Measurements from ENCODE around the gene PLEKHG7.
"Not testable (repeated sequence)": the region's sequence is repeated elsewhere in the genome, so short reads cannot be mapped to it uniquely, and the experiment has no call there.

The PLEKHG7 gene

DNA sequence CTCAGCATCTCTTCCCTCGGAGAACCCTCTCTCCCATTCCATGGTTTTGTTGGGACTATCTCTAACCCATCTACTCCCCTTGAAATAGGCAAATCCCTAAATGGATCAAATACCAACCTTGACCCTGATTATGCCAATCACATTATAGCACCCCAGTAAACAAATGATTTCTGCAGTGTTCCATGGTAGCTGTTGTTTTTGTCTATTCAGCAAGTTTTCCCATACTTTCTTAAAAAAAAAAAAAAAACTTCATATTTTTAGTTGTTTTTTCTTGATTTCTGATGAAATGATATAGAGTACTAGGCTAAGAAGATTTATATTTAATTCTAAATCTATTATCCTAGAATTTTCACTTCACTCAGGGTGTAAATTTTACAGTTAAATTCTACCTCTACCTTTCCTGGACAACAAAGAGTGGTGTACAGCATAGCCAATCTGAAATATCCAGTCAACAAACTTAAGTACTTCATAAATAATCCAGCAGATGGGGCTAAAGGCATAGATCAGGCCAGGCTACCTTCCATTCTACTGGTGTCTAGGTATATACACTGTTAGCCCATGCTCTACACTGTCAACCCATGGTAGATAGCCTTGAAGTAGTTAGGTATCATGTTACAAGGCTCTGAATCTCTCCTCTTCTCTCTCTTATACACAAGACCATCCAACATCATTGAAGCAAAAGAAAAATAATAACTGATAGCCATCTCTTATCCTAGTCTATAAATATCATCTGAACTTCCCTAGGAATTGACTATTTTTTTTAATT, 82.2 kb downstream of the PLEKHG7 start:
- Histone ChIP-seq H3K79me2 (ENCODE audit: insufficient read depth, low read length) (no peaks in the 10 kb centered on the region), H2AFZ (ENCODE audit: low read depth, low read length) (no peak overlapping the region), H4K20me1 (ENCODE audit: insufficient read depth, low read length) (no peaks in the 10 kb centered on the region), H3K27ac (ENCODE audit: low read length) (no peak overlapping the region), H3K4me3 (ENCODE audit: low read depth in 1 of 2, low read length in 2 of 2) (no peak overlapping the region), H3K4me2 (ENCODE audit: insufficient read depth, low read length) (no peak overlapping the region), H3K36me3 (ENCODE audit: insufficient read depth, low read length) (peaks cover 49% of the 10 kb centered on the region), H3K9ac (ENCODE audit: low read depth, low read length) (no peak overlapping the region), H3K27me3 (ENCODE audit: insufficient read depth, low read length, poor library complexity) (no peaks in the 10 kb centered on the region), H3K4me1 (ENCODE audit: insufficient read depth, low read length) (no peaks in the 10 kb centered on the region), H3K9me3 (ENCODE audit: insufficient read depth, low read length, severe bottlenecking) (no peaks in the 10 kb centered on the region)
- peak; percentile 38 for DNase-seq
- TF ChIP-seq EZH2 (IDR thresholded peaks at IDR 0.05; ENCODE audit: borderline replicate concordance, low read depth, low read length, severe bottlenecking) = no peak
- TF ChIP-seq, protein P1, sequence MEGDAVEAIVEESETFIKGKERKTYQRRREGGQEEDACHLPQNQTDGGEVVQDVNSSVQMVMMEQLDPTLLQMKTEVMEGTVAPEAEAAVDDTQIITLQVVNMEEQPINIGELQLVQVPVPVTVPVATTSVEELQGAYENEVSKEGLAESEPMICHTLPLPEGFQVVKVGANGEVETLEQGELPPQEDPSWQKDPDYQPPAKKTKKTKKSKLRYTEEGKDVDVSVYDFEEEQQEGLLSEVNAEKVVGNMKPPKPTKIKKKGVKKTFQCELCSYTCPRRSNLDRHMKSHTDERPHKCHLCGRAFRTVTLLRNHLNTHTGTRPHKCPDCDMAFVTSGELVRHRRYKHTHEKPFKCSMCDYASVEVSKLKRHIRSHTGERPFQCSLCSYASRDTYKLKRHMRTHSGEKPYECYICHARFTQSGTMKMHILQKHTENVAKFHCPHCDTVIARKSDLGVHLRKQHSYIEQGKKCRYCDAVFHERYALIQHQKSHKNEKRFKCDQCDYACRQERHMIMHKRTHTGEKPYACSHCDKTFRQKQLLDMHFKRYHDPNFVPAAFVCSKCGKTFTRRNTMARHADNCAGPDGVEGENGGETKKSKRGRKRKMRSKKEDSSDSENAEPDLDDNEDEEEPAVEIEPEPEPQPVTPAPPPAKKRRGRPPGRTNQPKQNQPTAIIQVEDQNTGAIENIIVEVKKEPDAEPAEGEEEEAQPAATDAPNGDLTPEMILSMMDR (IDR thresholded peaks at IDR 0.05; ENCODE audit: borderline replicate concordance, extremely low read depth, low read length, poor library complexity, severe bottlenecking) = peak; percentile 75
- peak; percentile 98 for ATAC-seq (ENCODE audit: insufficient read depth, low read depth)

DNA sequence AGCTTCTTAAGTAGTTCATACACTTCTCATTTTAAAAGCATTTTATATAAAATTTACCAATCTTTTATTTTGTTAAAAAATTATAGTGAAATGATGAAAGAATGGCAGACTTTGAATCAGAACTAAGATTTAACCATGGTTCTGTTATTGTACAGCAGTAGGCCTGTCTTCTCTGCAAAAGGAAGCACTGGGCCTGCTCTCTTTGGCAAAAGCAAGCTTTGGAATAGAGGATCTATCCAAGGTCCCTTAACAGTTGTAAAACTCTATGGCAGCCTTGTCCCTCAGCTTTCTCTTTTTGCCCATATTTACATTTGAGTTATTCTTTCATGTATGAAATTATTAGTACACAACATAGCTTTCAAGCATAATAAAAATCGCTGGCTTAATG, 82.8 kb downstream of the PLEKHG7 start:
- H3K27me3 ChIP-seq (ENCODE audit: insufficient read depth, low read length, poor library complexity) = no peaks in the 10 kb centered on the region
- peaks cover 43% of the 10 kb centered on the region for H3K36me3 ChIP-seq (ENCODE audit: insufficient read depth, low read length)
- H3K27ac ChIP-seq (ENCODE audit: low read length) = no peak overlapping the region
- no peak overlapping the region for H3K9ac ChIP-seq (ENCODE audit: low read depth, low read length)
- no peak overlapping the region for H3K4me3 ChIP-seq (ENCODE audit: low read depth in 1 of 2, low read length in 2 of 2)
- ATAC-seq (ENCODE audit: insufficient read depth, low read depth) = no peak
- no peaks in the 10 kb centered on the region for H4K20me1 ChIP-seq (ENCODE audit: insufficient read depth, low read length)
- no peak for DNase-seq
- H2AFZ ChIP-seq (ENCODE audit: low read depth, low read length) = no peak overlapping the region
- TF ChIP-seq, protein P1 (IDR thresholded peaks at IDR 0.05; ENCODE audit: borderline replicate concordance, extremely low read depth, low read length, poor library complexity, severe bottlenecking) = no peak
- TF ChIP-seq EZH2 (IDR thresholded peaks at IDR 0.05; ENCODE audit: borderline replicate concordance, low read depth, low read length, severe bottlenecking) = no peak
- no peaks in the 10 kb centered on the region for H3K4me1 ChIP-seq (ENCODE audit: insufficient read depth, low read length)
- H3K9me3 ChIP-seq (ENCODE audit: insufficient read depth, low read length, severe bottlenecking) = no peaks in the 10 kb centered on the region
- H3K79me2 ChIP-seq (ENCODE audit: insufficient read depth, low read length) = no peaks in the 10 kb centered on the region
- H3K4me2 ChIP-seq (ENCODE audit: insufficient read depth, low read length) = no peak overlapping the region

DNA sequence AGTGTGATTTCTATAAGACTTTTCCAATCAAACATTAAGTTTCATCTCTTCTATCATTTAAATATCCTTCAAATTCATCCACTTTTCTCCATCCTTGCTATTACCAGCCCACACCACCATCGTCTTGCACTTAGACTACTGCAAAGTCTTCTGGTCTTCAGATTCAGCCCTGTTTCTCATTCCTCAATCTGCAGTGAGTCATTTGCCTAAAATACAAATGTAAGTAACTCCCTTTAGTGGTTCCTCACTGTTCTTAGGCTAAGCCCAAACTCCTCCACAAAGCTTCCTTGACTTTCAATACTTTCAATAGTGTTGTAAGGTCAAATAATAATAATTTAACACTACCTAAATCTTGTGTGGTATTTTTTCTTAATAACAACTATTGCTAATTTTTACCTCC, 83.3 kb downstream of the PLEKHG7 start:
- TF ChIP-seq EZH2 (IDR thresholded peaks at IDR 0.05; ENCODE audit: borderline replicate concordance, low read depth, low read length, severe bottlenecking) = no peak
- TF ChIP-seq, protein P1 (IDR thresholded peaks at IDR 0.05; ENCODE audit: borderline replicate concordance, extremely low read depth, low read length, poor library complexity, severe bottlenecking) = no peak
- H3K4me2 ChIP-seq (ENCODE audit: insufficient read depth, low read length) = no peak overlapping the region
- no peak for DNase-seq

DNA sequence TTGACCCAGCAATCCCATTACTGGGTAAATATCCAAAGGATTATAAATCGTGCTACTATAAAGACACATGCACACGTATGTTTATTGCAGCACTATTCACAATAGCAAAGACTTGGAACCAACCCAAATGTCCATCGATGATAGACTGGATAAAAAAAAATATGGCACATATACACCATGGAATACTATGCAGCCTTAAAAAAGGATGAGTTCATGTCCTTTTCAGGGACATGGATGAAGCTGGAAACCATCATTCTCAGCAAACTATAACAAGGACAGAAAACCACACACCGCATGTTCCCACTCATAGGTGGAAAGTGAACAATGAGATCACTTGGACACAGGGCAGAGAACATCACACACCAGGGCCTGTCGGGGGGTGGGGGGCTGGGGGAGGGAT, 91.6 kb downstream of the PLEKHG7 start:
- H3K27ac ChIP-seq (ENCODE audit: low read length); H3K4me2 ChIP-seq (ENCODE audit: insufficient read depth, low read length); H3K27me3 ChIP-seq (ENCODE audit: insufficient read depth, low read length, poor library complexity); H3K9ac ChIP-seq (ENCODE audit: low read depth, low read length); H2AFZ ChIP-seq (ENCODE audit: low read depth, low read length); DNase-seq; H4K20me1 ChIP-seq (ENCODE audit: insufficient read depth, low read length); H3K9me3 ChIP-seq (ENCODE audit: insufficient read depth, low read length, severe bottlenecking); H3K79me2 ChIP-seq (ENCODE audit: insufficient read depth, low read length); ATAC-seq (ENCODE audit: insufficient read depth, low read depth); H3K4me3 ChIP-seq (ENCODE audit: low read depth in 1 of 2, low read length in 2 of 2); H3K4me1 ChIP-seq (ENCODE audit: insufficient read depth, low read length): not testable (repeated sequence)
- H3K36me3 ChIP-seq (ENCODE audit: insufficient read depth, low read length) = peaks cover 43% of the 10 kb centered on the region

More for the DNA sequence above, 83.3 kb downstream of the PLEKHG7 start:
- no peaks in the 10 kb centered on the region for H3K9me3 ChIP-seq (ENCODE audit: insufficient read depth, low read length, severe bottlenecking)
- no peak for ATAC-seq (ENCODE audit: insufficient read depth, low read depth)
- H3K36me3 ChIP-seq (ENCODE audit: insufficient read depth, low read length) = peaks cover 38% of the 10 kb centered on the region
- no peaks in the 10 kb centered on the region for H4K20me1 ChIP-seq (ENCODE audit: insufficient read depth, low read length)
- no peak overlapping the region for H3K9ac ChIP-seq (ENCODE audit: low read depth, low read length)
- H3K79me2 ChIP-seq (ENCODE audit: insufficient read depth, low read length) = no peaks in the 10 kb centered on the region
- H3K4me1 ChIP-seq (ENCODE audit: insufficient read depth, low read length) = no peaks in the 10 kb centered on the region
- no peaks in the 10 kb centered on the region for H3K27me3 ChIP-seq (ENCODE audit: insufficient read depth, low read length, poor library complexity)
- no peak overlapping the region for H3K27ac ChIP-seq (ENCODE audit: low read length)
- no peak overlapping the region for H2AFZ ChIP-seq (ENCODE audit: low read depth, low read length)
- no peak overlapping the region for H3K4me3 ChIP-seq (ENCODE audit: low read depth in 1 of 2, low read length in 2 of 2)
